ENCODE results near the gene GGTA1.
"Not testable (repeated sequence)": the region's sequence is repeated elsewhere in the genome, so short reads cannot be mapped to it uniquely, and the experiment has no call there.

Gene GGTA1

GRCh38 chr9:121463026-121463807 is 36.4 kb downstream of the GGTA1 start:
- in situ Hi-C loops (cut with MboI; ENCODE audit: low sequenced_read_pairs), result no loop called here

GRCh38 chr9:121459513-121459912 is 40.1 kb downstream of the GGTA1 start:
- in situ Hi-C loops (cut with MboI; ENCODE audit: low sequenced_read_pairs), result no loop called here

GRCh38 chr9:121458449-121458848 is 41.2 kb downstream of the GGTA1 start:
- in situ Hi-C loops (cut with MboI; ENCODE audit: low sequenced_read_pairs), result not testable (repeated sequence)

- in situ Hi-C loops (cut with MboI; ENCODE audit: low sequenced_read_pairs), result no loop called here
Observed at GRCh38 chr9:121455527-121456239, 44.0 kb downstream of the GGTA1 start.

GRCh38 chr9:121454972-121455371 is 44.7 kb downstream of the GGTA1 start:
- in situ Hi-C loops (cut with MboI; ENCODE audit: low sequenced_read_pairs), result no loop called here

GRCh38 chr9:121453232-121453892 is 46.3 kb downstream of the GGTA1 start:
- in situ Hi-C loops (cut with MboI; ENCODE audit: low sequenced_read_pairs), result no loop called here

GRCh38 chr9:121452085-121452484 is 47.6 kb downstream of the GGTA1 start:
- in situ Hi-C loops (cut with MboI; ENCODE audit: low sequenced_read_pairs), result no loop called here

- in situ Hi-C loops (cut with MboI; ENCODE audit: low sequenced_read_pairs), result no loop called here
Observed at GRCh38 chr9:121451586-121451985, 48.1 kb downstream of the GGTA1 start.

- in situ Hi-C loops (cut with MboI; ENCODE audit: low sequenced_read_pairs), result no loop called here
Observed at GRCh38 chr9:121450241-121450640, 49.4 kb downstream of the GGTA1 start.

GRCh38 chr9:121449786-121450185 is 49.9 kb downstream of the GGTA1 start:
- in situ Hi-C loops (cut with MboI; ENCODE audit: low sequenced_read_pairs), result no loop called here

- in situ Hi-C loops (cut with MboI; ENCODE audit: low sequenced_read_pairs), result no loop called here
Observed at GRCh38 chr9:121447321-121447834, 52.3 kb downstream of the GGTA1 start.

- in situ Hi-C loops (cut with MboI; ENCODE audit: low sequenced_read_pairs), result no loop called here
Observed at GRCh38 chr9:121445986-121446385, 53.7 kb downstream of the GGTA1 start.

GRCh38 chr9:121443981-121444380 is 55.7 kb downstream of the GGTA1 start:
- in situ Hi-C loops (cut with MboI; ENCODE audit: low sequenced_read_pairs), result no loop called here

GRCh38 chr9:121441165-121441564 is 58.5 kb downstream of the GGTA1 start:
- in situ Hi-C loops (cut with MboI; ENCODE audit: low sequenced_read_pairs), result no loop called here

GRCh38 chr9:121439711-121440664 is 59.7 kb downstream of the GGTA1 start:
- in situ Hi-C loops (cut with MboI; ENCODE audit: low sequenced_read_pairs), result no loop called here

GRCh38 chr9:121439016-121439415 is 60.6 kb downstream of the GGTA1 start:
- in situ Hi-C loops (cut with MboI; ENCODE audit: low sequenced_read_pairs), result no loop called here

GRCh38 chr9:121437891-121438290 is 61.8 kb downstream of the GGTA1 start:
- in situ Hi-C loops (cut with MboI; ENCODE audit: low sequenced_read_pairs), result no loop called here

GRCh38 chr9:121437046-121437445 is 62.6 kb downstream of the GGTA1 start:
- in situ Hi-C loops (cut with MboI; ENCODE audit: low sequenced_read_pairs), result not testable (repeated sequence)

- in situ Hi-C loops (cut with MboI; ENCODE audit: low sequenced_read_pairs), result no loop called here
Observed at GRCh38 chr9:121434969-121435368, 64.7 kb downstream of the GGTA1 start.

- in situ Hi-C loops (cut with MboI; ENCODE audit: low sequenced_read_pairs), result no loop called here
Observed at GRCh38 chr9:121427899-121428298, 71.7 kb downstream of the GGTA1 start.

Data from HL-60/S4 treated with phorbol 12-myristate 13-acetate at 8.2 ng/mL for 4 days and 3 days (cell line).